Neural cell (in vitro differentiated cells): Measurements from ENCODE around the gene COL23A1. TPM values are rescaled to one million over a fixed set of nuclear protein-coding genes. Genes with fewer than 3 reads are reported as not detected.

Experiments used
- H2AFZ ChIP-seq: fragments of 200-600, 300-800 bp; sonication (generic), shearing (Covaris generic); 2 replicates; pipeline ENCODE4 v1.6.0; 2014; ENCODE audit warnings: low read depth, mild to moderate bottlenecking, antibody characterized with exemption, low read length, moderate library complexity
- H3F3A ChIP-seq: fragments of 200-600 bp; shearing (Covaris generic); 2 replicates; pipeline ENCODE4 v1.6.1; 2016; ENCODE audit warnings: mild to moderate bottlenecking, moderate library complexity, mixed read lengths, antibody characterized with exemption, low read length; ENCODE audit not compliant: insufficient read depth, poor library complexity, severe bottlenecking
- H3K27ac ChIP-seq: fragments of 200-600, 300-800 bp; sonication (generic), shearing (Covaris generic); 2 replicates; pipeline ENCODE4 v1.5.1; 2014; ENCODE audit warnings: mild to moderate bottlenecking, low read length, moderate library complexity
- H3K27me3 ChIP-seq: fragments of 300-800, 200-600 bp; sonication (generic), shearing (Covaris generic); 2 replicates; pipeline ENCODE4 v1.6.0; 2014; ENCODE audit warnings: mild to moderate bottlenecking, low read depth, low read length, moderate library complexity; ENCODE audit not compliant: insufficient read depth
- H3K36me3 ChIP-seq: fragments of 300-800, 200-600 bp; sonication (generic), shearing (Covaris generic); 2 replicates; pipeline ENCODE4 v1.5.1; 2014; ENCODE audit warnings: mild to moderate bottlenecking, antibody characterized with exemption, low read length, moderate library complexity; ENCODE audit not compliant: insufficient read depth
- H3K4me2 ChIP-seq: fragments of 300-800, 200-600 bp; sonication (generic), shearing (Covaris generic); 2 replicates; pipeline ENCODE4 v1.6.0; 2014; ENCODE audit warnings: mild to moderate bottlenecking, low read length
- H3K4me3 ChIP-seq: fragments of 300-800, 200-600 bp; sonication (generic), shearing (Covaris generic); 2 replicates; pipeline ENCODE4 v1.5.1; 2014; ENCODE audit warnings: mild to moderate bottlenecking, low read length, moderate library complexity
- H3K79me2 ChIP-seq: fragments of 200-600 bp; shearing (Covaris generic); replicated peaks from 2 replicates; pipeline ENCODE4 v1.6.0; 2014; ENCODE audit warnings: mild to moderate bottlenecking, low read length, moderate library complexity; ENCODE audit not compliant: insufficient read depth
- H3K9ac ChIP-seq: fragments of 300-800, 200-600 bp; sonication (generic), shearing (Covaris generic); 2 replicates; pipeline ENCODE4 v1.6.1; 2016; ENCODE audit warnings: mild to moderate bottlenecking, low read length, mixed read lengths
- H3K9me2 ChIP-seq: fragments of 200-600 bp; shearing (Covaris generic); 2 replicates; pipeline ENCODE4 v1.6.1; 2016; ENCODE audit warnings: mild to moderate bottlenecking, low read length, mixed read lengths; ENCODE audit not compliant: insufficient read depth
- H3K9me3 ChIP-seq: fragments of 200-600, 300-800 bp; sonication (generic), shearing (Covaris generic); 2 replicates; pipeline ENCODE4 v1.6.1; 2016; ENCODE audit warnings: mild to moderate bottlenecking, mixed run types, low read length, moderate library complexity, mixed read lengths
- H4K20me1 ChIP-seq: fragments of 200-600 bp; shearing (Covaris generic); 2 replicates; pipeline ENCODE4 v1.6.1; 2016; ENCODE audit warnings: mild to moderate bottlenecking, mixed run types; ENCODE audit not compliant: insufficient read depth
- CTCF ChIP-seq: fragments of 450-650 bp; IDR thresholded peaks from 2 replicates; pipeline ENCODE4 v1.5.1; 2014; ENCODE audit warnings: antibody characterized with exemption, mild to moderate bottlenecking, moderate library complexity; ENCODE audit not compliant: poor library complexity, severe bottlenecking
- EP300 ChIP-seq: fragments of 450-650 bp; conservative IDR thresholded peaks from 2 replicates; pipeline ENCODE4 v1.6.1; 2014; ENCODE audit warnings: antibody characterized with exemption, mild to moderate bottlenecking, moderate library complexity; ENCODE audit not compliant: poor library complexity, severe bottlenecking
- EZH2 ChIP-seq: fragments of 200-600, 300-800 bp; shearing (Covaris generic), sonication (generic); IDR thresholded peaks from 2 replicates; pipeline ENCODE4 v1.6.1; 2014; ENCODE audit warnings: antibody characterized with exemption, low read length, borderline replicate concordance, mild to moderate bottlenecking; ENCODE audit not compliant: insufficient read depth, poor library complexity, severe bottlenecking
- MXI1 ChIP-seq: fragments of 450-650 bp; conservative IDR thresholded peaks from 2 replicates; pipeline ENCODE4 v1.6.1; 2014; ENCODE audit warnings: antibody characterized with exemption, mild to moderate bottlenecking; ENCODE audit not compliant: poor library complexity, severe bottlenecking
- POLR2AphosphoS5 ChIP-seq: IDR thresholded peaks from 2 replicates; pipeline ENCODE4 v1.6.1; 2012
- RAD21 ChIP-seq: fragments of 450-650 bp; conservative IDR thresholded peaks from 2 replicates; pipeline ENCODE4 v1.6.1; 2014; ENCODE audit warnings: antibody characterized with exemption, mild to moderate bottlenecking, moderate library complexity
- REST ChIP-seq: IDR thresholded peaks from 2 replicates; pipeline ENCODE4 v1.6.1; 2012; ENCODE audit warnings: borderline replicate concordance
- SMC3 ChIP-seq: fragments of 450-650 bp; conservative IDR thresholded peaks from 2 replicates; pipeline ENCODE4 v1.6.1; 2014; ENCODE audit warnings: antibody characterized with exemption, mild to moderate bottlenecking, moderate library complexity; ENCODE audit not compliant: poor library complexity
- TAF1 ChIP-seq: IDR thresholded peaks from 2 replicates; pipeline ENCODE4 v1.6.1; 2012; ENCODE audit warnings: low read depth
- polyA plus RNA-seq: library from polyadenylated mRNA; depleted of rRNA; stranded (reverse); fragments of >200 nt; gene quantifications from 2 replicates; pipeline ENCODE4 v1.2.3, GENCODE V29; 2014

Gene COL23A1
- polyA plus RNA-seq, 1 donor from 2014 or later = not detected

GRCh38 chr5:178576591-178577351 is 13.4 kb downstream of the COL23A1 start:
- peak overlapping the region; percentile 30 for H3K4me3 ChIP-seq
- H3K36me3 ChIP-seq = no peaks in the 10 kb centered on the region
- H3K9ac ChIP-seq = no peak overlapping the region
- H2AFZ ChIP-seq = no peak overlapping the region
- no peaks in the 10 kb centered on the region for H3K9me2 ChIP-seq
- no peak overlapping the region for H3K27ac ChIP-seq
- no peaks in the 10 kb centered on the region for H3K9me3 ChIP-seq
- no peaks in the 10 kb centered on the region for H3F3A ChIP-seq
- H3K79me2 ChIP-seq = no peaks in the 10 kb centered on the region
- TF ChIP-seq TAF1 (no peak), MXI1 (no peak), EP300 (no peak), EZH2 (no peak), POLR2AphosphoS5 (no peak), RAD21 (no peak), REST (no peak), SMC3 (no peak), CTCF (no peak)
- peaks cover 28% of the 10 kb centered on the region for H3K27me3 ChIP-seq
- H4K20me1 ChIP-seq = no peaks in the 10 kb centered on the region
- H3K4me2 ChIP-seq = no peak overlapping the region

- H3K27ac ChIP-seq = no peak overlapping the region
- no peak overlapping the region for H2AFZ ChIP-seq
- H3K4me3 ChIP-seq = no peak overlapping the region
- TF ChIP-seq POLR2AphosphoS5 = no peak
- no peak for TF ChIP-seq RAD21
- TF ChIP-seq REST = no peak
- TF ChIP-seq EP300 = no peak
- TF ChIP-seq SMC3 = no peak
- TF ChIP-seq CTCF = no peak
- no peak for TF ChIP-seq MXI1
- H3K4me2 ChIP-seq = no peak overlapping the region
- H3K79me2 ChIP-seq = no peaks in the 10 kb centered on the region
- H3K27me3 ChIP-seq = peaks cover 28% of the 10 kb centered on the region
- no peaks in the 10 kb centered on the region for H3K9me2 ChIP-seq
- H4K20me1 ChIP-seq = no peaks in the 10 kb centered on the region
- H3K9ac ChIP-seq = no peak overlapping the region
- H3F3A ChIP-seq = no peaks in the 10 kb centered on the region
- no peaks in the 10 kb centered on the region for H3K9me3 ChIP-seq
- no peaks in the 10 kb centered on the region for H3K36me3 ChIP-seq
Observed at GRCh38 chr5:178573216-178573615, 17.0 kb downstream of the COL23A1 start.
